K562 (cell line): ENCODE results near the gene UBE2J2. TPM values are rescaled to one million over a fixed set of nuclear protein-coding genes. Genes with fewer than 3 reads are reported as not detected.

Experiments
- ATAC-seq: fragments of 200-7000 bp; cut with Tn5 transposase; 3 replicates; pipeline ENCODE4 v1.9.1; 2020; ENCODE audit warnings: moderate library complexity
- BruUV-seq: library from RNA; stranded (reverse); fragments of 400-500 nt; replicated peaks from 2 replicates; lab custom pipeline; 2021; lab: Mats Ljungman, UMichigan
- CTCF ChIA-PET: fragments of 300-600 bp; formaldehyde crosslinking; extraction: SDS; loops from one replicate; lab custom pipeline; 2021; ENCODE audit warnings: low intra/inter-chr PET ratio; lab: Yijun Ruan, JAX
- POLR2A ChIA-PET: fragments of 300-600, 350-650 bp; sonication (Branson Sonifier 250); formaldehyde crosslinking; extraction: SDS; loops from one replicate; lab custom pipeline; 2021; ENCODE audit warnings: antibody characterized with exemption, inconsistent platforms; lab: Yijun Ruan, JAX
- DNase-seq, 4 experiments: peaks; one replicate each; pipeline versions ENCODE4 v3.0.0 to v3.0.0-alpha.2; 2011 to 2018; ENCODE audit warnings: low spot score in 3 of 4, mixed read lengths in 3 of 4; ENCODE audit errors: extremely low read depth in 1 of 4
- FAIRE-seq: peaks from 2 replicates; lab custom pipeline; 2011; peaks lifted over from hg19 to GRCh38; lab: Jason Lieb, UNC
- H2AFZ ChIP-seq: 2 replicates; pipeline ENCODE4 v1.6.0; 2011; ENCODE audit warnings: low read depth, low read length, control low read depth, inconsistent platforms
- H3K27ac ChIP-seq: fragments of 200-600 bp; 3 replicates; pipeline ENCODE4 v1.8.0; 2011; ENCODE audit warnings: low read depth, mild to moderate bottlenecking, control low read depth, inconsistent platforms, low read length, moderate library complexity, mixed read lengths; ENCODE audit errors: extremely low read depth
- H3K27me3 ChIP-seq, 2 experiments: fragments of 300-600 bp in 1 of 2; 2 replicates in 1 of 2; 3 replicates in 1 of 2; pipeline versions ENCODE4 v1.6.0 to v1.8.0; 2011; ENCODE audit warnings: inconsistent platforms in 2 of 2, low read length in 2 of 2, mild to moderate bottlenecking in 1 of 2, mixed read lengths in 1 of 2, moderate library complexity in 1 of 2; ENCODE audit not compliant: control insufficient read depth in 2 of 2, insufficient read depth in 2 of 2
- H3K36me3 ChIP-seq: fragments of 300-600 bp; 3 replicates; pipeline ENCODE4 v1.8.0; 2011; ENCODE audit warnings: mild to moderate bottlenecking, low read length, inconsistent platforms; ENCODE audit not compliant: control insufficient read depth, insufficient read depth
- H3K4me1 ChIP-seq, 2 experiments: fragments of 200-600 bp in 1 of 2; replicated peaks in 1 of 2; 2 replicates in 1 of 2; 3 replicates in 1 of 2; pipeline versions ENCODE4 v1.5.1 to v1.8.0; 2011; ENCODE audit warnings: inconsistent platforms in 2 of 2, low read length in 2 of 2, mild to moderate bottlenecking in 1 of 2, mixed read lengths in 1 of 2, moderate library complexity in 1 of 2; ENCODE audit not compliant: control insufficient read depth in 2 of 2, insufficient read depth in 2 of 2
- H3K4me2 ChIP-seq: 2 replicates; pipeline ENCODE4 v1.6.1; 2011; ENCODE audit warnings: low read length, control low read depth, inconsistent platforms, mixed read lengths; ENCODE audit not compliant: insufficient read depth
- H3K4me3 ChIP-seq: fragments of 200-600 bp; sonication (generic), shearing (Covaris generic); 2 replicates; pipeline ENCODE4 v1.5.1; 2016; ENCODE audit warnings: control low read depth, inconsistent platforms
- H3K79me2 ChIP-seq: fragments of 200-600 bp; 3 replicates; pipeline ENCODE4 v1.8.0; 2011; ENCODE audit warnings: low read length, inconsistent platforms; ENCODE audit not compliant: control insufficient read depth, insufficient read depth
- H3K9ac ChIP-seq, 2 experiments: 2 replicates each; pipeline versions ENCODE4 v1.6.0 to v1.6.1; 2011; ENCODE audit warnings: low read depth in 2 of 2, low read length in 2 of 2, control low read depth in 1 of 2, inconsistent platforms in 1 of 2, mild to moderate bottlenecking in 1 of 2, mixed read lengths in 1 of 2; ENCODE audit not compliant: insufficient read depth in 1 of 2
- H3K9me1 ChIP-seq: one replicate; pipeline ENCODE4 v1.6.0; 2011; ENCODE audit warnings: inconsistent platforms, mild to moderate bottlenecking, low read length, moderate library complexity; ENCODE audit not compliant: control insufficient read depth, insufficient read depth
- H3K9me3 ChIP-seq: replicated peaks from 2 replicates; pipeline ENCODE4 v1.5.1; 2011; ENCODE audit warnings: low read depth, low read length, inconsistent platforms; ENCODE audit not compliant: control insufficient read depth, insufficient read depth
- H4K20me1 ChIP-seq: replicated peaks from 2 replicates; pipeline ENCODE4 v1.6.1; 2011; ENCODE audit warnings: low read length, inconsistent platforms, mixed read lengths; ENCODE audit not compliant: control insufficient read depth, insufficient read depth
- ELK1 ChIP-seq: sonication (generic); formaldehyde crosslinking; IDR thresholded peaks from 2 replicates; pipeline ENCODE4 v1.8.1; 2022; ENCODE audit warnings: missing genetic modification reagents
- HNRNPL ChIP-seq: fragments of 200-400 bp; formaldehyde crosslinking; IDR thresholded peaks from 2 replicates; pipeline ENCODE4 v1.6.1; 2017; ENCODE audit warnings: low read depth, mild to moderate bottlenecking, low read length
- KAT8 ChIP-seq: fragments of 450-650 bp; IDR thresholded peaks from 2 replicates; pipeline ENCODE4 v1.6.1; 2016; ENCODE audit warnings: low read depth, mild to moderate bottlenecking
- KHSRP ChIP-seq: fragments of 450-650 bp; IDR thresholded peaks from 2 replicates; pipeline ENCODE4 v1.6.1; 2017
- MYC ChIP-seq, 2 experiments: fragments of 250-450 bp in 1 of 2; sonication (Bioruptor Pico) in 1 of 2; IDR thresholded peaks; 2 replicates each; pipeline versions ENCODE4 v1.5.1 to v1.6.1; 2012 to 2021; ENCODE audit warnings: low read depth in 2 of 2, borderline replicate concordance in 1 of 2, improper control_type of control experiment in 1 of 2, low read length in 1 of 2, mild to moderate bottlenecking in 1 of 2, moderate library complexity in 1 of 2
- ZNF239 ChIP-seq: fragments of 250-450 bp; sonication (Bioruptor Pico); IDR thresholded peaks from 2 replicates; pipeline ENCODE4 v1.4.0; 2020; ENCODE audit warnings: mild to moderate bottlenecking
- WGBS: fragments of 100-300 bp; shearing (Covaris generic); methylation state at CpG from one replicate; pipeline ENCODE4 v1.1.6; 2016; ENCODE audit warnings: low coverage, mixed read lengths; ENCODE audit not compliant: insufficient coverage; ENCODE audit errors: missing lambda C conversion rate; 5-methylcytosine and 5-hydroxymethylcytosine counted together
- in situ Hi-C: fragments of 300-500 bp; cut with MboI; formaldehyde crosslinking; loops from 4 replicates; pipeline ENCODE4 v1.15.0; 2018; ENCODE audit warnings: inconsistent platforms, mixed read lengths
- intact Hi-C: fragments of 100-400 bp; cut with micrococcal nuclease; formaldehyde crosslinking; loops from 2 replicates; pipeline ENCODE4 v1.14.2; 2022
- polyA plus RNA-seq, 8 experiments: library from polyadenylated mRNA; depleted of rRNA in 4 of 8; stranded (reverse) in 5 of 8; unstranded in 3 of 8; fragments of >200 nt; fragmentation: Nextera tagmentation in 2 of 8; fragmentation: Illumina TruSeq in 1 of 8; extraction: Ambion mirVana in 2 of 8; extraction: Trizol in 1 of 8; gene quantifications; 2 replicates each; pipeline versions ENCODE4 v1.2.1 to v1.2.3, GENCODE V29; 2011 to 2014; ENCODE audit warnings: inconsistent platforms in 1 of 8, missing spikeins in 1 of 8
- total RNA-seq, 7 experiments: library from RNA; depleted of rRNA in 6 of 7; stranded (reverse); fragments of >200 nt in 6 of 7; fragmentation: Illumina TruSeq in 2 of 7; extraction: Trizol in 2 of 7; gene quantifications; 2 replicates each; pipeline versions ENCODE4 v1.2.1 to v1.2.3, GENCODE V29; 2011 to 2021; ENCODE audit warnings: low replicate concordance in 1 of 7

Gene UBE2J2
- total and polyA plus RNA-seq, 9 of the 15 experiments (the other 6 are each of a cell fraction or from before 2014, with no cell fraction given) = 0.93 to 112 (median 75.5) TPM

- H3K9me3 ChIP-seq = no peaks in the 10 kb centered on the region
- H4K20me1 ChIP-seq = no peaks in the 10 kb centered on the region
- intact Hi-C loops = no loop called here
- no peak overlapping the region for H2AFZ ChIP-seq
- peaks cover 0 to 91% of the 10 kb centered on the region in 2 experiments; a peak in 3 of 5 replicates for H3K4me1 ChIP-seq
- H3K9ac ChIP-seq = peak overlapping the region in 1 of 2 experiments; percentile 13; a peak in 1 of 4 replicates
- TF ChIP-seq KHSRP (no peak), MYC (IDR thresholded peaks at IDR 0.05; ENCODE audit: low read depth, low read length) (no peak), MYC (CRISPR knock-in tag; IDR thresholded peaks at IDR 0.05; ENCODE audit: borderline replicate concordance, low read depth) (no peak), ZNF239 (no peak), ELK1 (CRISPR knock-in tag) (no peak), HNRNPL (peak; percentile 72), KAT8 (no peak)
- in situ Hi-C loops = no loop called here
- no peaks in the 10 kb centered on the region for H3K9me1 ChIP-seq
- 66% methylated on average over 18 of the region's 26 CpGs for WGBS
- FAIRE-seq = no peak
- no peak overlapping the region for H3K4me3 ChIP-seq
- POLR2A ChIA-PET = interaction anchor here (0.7 to 1.2 kb wide), 2 partner anchors 10 to 12 kb away, joined by 3 to 4 read pairs; partner anchors contain the start of genes B3GALT6 and SDF4
- no peak overlapping the region for H3K27ac ChIP-seq
- no peak overlapping the region for H3K4me2 ChIP-seq
- ATAC-seq = no peak
- no peaks in the 10 kb centered on the region for H3K36me3 ChIP-seq
- CTCF ChIA-PET = no interaction called here
- no peak for DNase-seq
- no peaks in the 10 kb centered on the region for H3K27me3 ChIP-seq
- no peaks in the 10 kb centered on the region for H3K79me2 ChIP-seq
- BruUV-seq = no TSS peak
Observed at GRCh38 chr1:1241588-1242219, 31.9 kb downstream of the UBE2J2 start.
